PC-9 (cell line): ENCODE results near the gene NYAP2. TPM values are rescaled to one million over a fixed set of nuclear protein-coding genes. Genes with fewer than 3 reads are reported as not detected.

Experiments
- BruUV-seq: library from RNA; stranded (reverse); fragments of 400-500 nt; replicated peaks from 2 replicates; lab custom pipeline; 2021; lab: Mats Ljungman, UMichigan
- CTCF ChIA-PET: fragments of 300-600 bp; sonication (Branson Sonifier 250); formaldehyde crosslinking; loops from one replicate; lab custom pipeline; 2022; ENCODE audit warnings: antibody characterized with exemption; lab: Charles Lee
- POLR2A ChIA-PET: fragments of 300-600 bp; sonication (Branson Sonifier 250); formaldehyde crosslinking; loops from one replicate; lab custom pipeline; 2022; ENCODE audit warnings: antibody characterized with exemption; ENCODE audit not compliant: unreplicated experiment; lab: Charles Lee
- DNase-seq, 2 experiments: peaks; one replicate each; pipeline versions ENCODE4 v3.0.0 to v3.0.0-alpha.2; 2015 to 2022; ENCODE audit warnings: mixed read lengths in 1 of 2
- H2AFZ ChIP-seq: fragments of 200-600 bp; sonication (generic); 2 replicates; pipeline ENCODE4 v1.8.1; 2017; ENCODE audit warnings: antibody characterized with exemption
- H3F3A ChIP-seq: fragments of 200-600 bp; sonication (generic); 2 replicates; pipeline ENCODE4 v1.8.1; 2017; ENCODE audit warnings: antibody characterized with exemption, mild to moderate bottlenecking, low read depth; ENCODE audit not compliant: insufficient read depth
- H3K27ac ChIP-seq: fragments of 200-600 bp; sonication (generic); 2 replicates; pipeline ENCODE4 v1.6.1; 2016; ENCODE audit warnings: mixed run types
- H3K27me3 ChIP-seq: fragments of 200-600 bp; sonication (generic); 2 replicates; pipeline ENCODE4 v1.6.1; 2016; ENCODE audit warnings: low read depth, mixed run types; ENCODE audit not compliant: insufficient read depth
- H3K36me3 ChIP-seq: fragments of 200-600 bp; sonication (generic); 2 replicates; pipeline ENCODE4 v1.6.1; 2016; ENCODE audit warnings: low read depth, mixed run types
- H3K4me1 ChIP-seq: fragments of 200-600 bp; sonication (generic); replicated peaks from 2 replicates; pipeline ENCODE4 v1.6.1; 2016; ENCODE audit warnings: mixed run types; ENCODE audit not compliant: insufficient read depth
- H3K4me2 ChIP-seq: fragments of 200-600 bp; sonication (generic); 2 replicates; pipeline ENCODE4 v1.6.1; 2017; ENCODE audit warnings: mixed run types
- H3K4me3 ChIP-seq: fragments of 200-600 bp; sonication (generic); 2 replicates; pipeline ENCODE4 v1.6.1; 2016; ENCODE audit warnings: mixed run types
- H3K79me2 ChIP-seq: fragments of 200-600 bp; sonication (generic); 2 replicates; pipeline ENCODE4 v1.6.1; 2017; ENCODE audit warnings: low read depth, mixed run types
- H3K9me2 ChIP-seq: fragments of 200-600 bp; sonication (generic); 2 replicates; pipeline ENCODE4 v1.8.1; 2017; ENCODE audit warnings: mild to moderate bottlenecking; ENCODE audit not compliant: insufficient read depth
- H3K9me3 ChIP-seq: fragments of 200-600 bp; sonication (generic); 2 replicates; pipeline ENCODE4 v1.8.1; 2016; ENCODE audit warnings: low read depth; ENCODE audit not compliant: insufficient read depth
- H4K20me1 ChIP-seq: fragments of 200-600 bp; sonication (generic); 2 replicates; pipeline ENCODE4 v1.8.1; 2017; ENCODE audit not compliant: insufficient read depth
- CTCF ChIP-seq: fragments of 200-600 bp; sonication (generic); conservative IDR thresholded peaks from 2 replicates; pipeline ENCODE4 v1.6.1; 2017; ENCODE audit warnings: mixed run types, antibody characterized with exemption, mild to moderate bottlenecking, moderate library complexity
- EZH2 ChIP-seq: fragments of 200-600 bp; sonication (generic); IDR thresholded peaks from 2 replicates; pipeline ENCODE4 v1.8.0; 2017; ENCODE audit warnings: antibody characterized with exemption, low read depth
- intact Hi-C: fragments of 100-400 bp; cut with micrococcal nuclease; formaldehyde crosslinking; loops from one replicate; pipeline ENCODE4 v1.10.0; 2022; ENCODE audit not compliant: unreplicated experiment
- total RNA-seq: library from RNA; stranded (reverse); gene quantifications from 2 replicates; pipeline ENCODE4 v1.2.3, GENCODE V29; 2021

The NYAP2 gene
- total RNA-seq, 1 experiment from 2014 or later = 0.65 TPM

- H3K4me3 ChIP-seq = no peak overlapping the region
- TF ChIP-seq EZH2 = no peak
- TF ChIP-seq CTCF = no peak
- H3K4me2 ChIP-seq = no peak overlapping the region
- CTCF ChIA-PET = no interaction called here
- H3K27me3 ChIP-seq = no peaks in the 10 kb centered on the region
- H3K36me3 ChIP-seq = no peaks in the 10 kb centered on the region
- H3K4me1 ChIP-seq = no peaks in the 10 kb centered on the region
- no peaks in the 10 kb centered on the region for H4K20me1 ChIP-seq
- H2AFZ ChIP-seq = no peak overlapping the region
- intact Hi-C loops = no loop called here
- POLR2A ChIA-PET = no interaction called here
- DNase-seq = no peak
- no peak overlapping the region for H3K27ac ChIP-seq
- no TSS peak for BruUV-seq
- H3K9me3 ChIP-seq = no peaks in the 10 kb centered on the region
- H3F3A ChIP-seq = no peaks in the 10 kb centered on the region
- H3K79me2 ChIP-seq = no peaks in the 10 kb centered on the region
- peaks cover 4% of the 10 kb centered on the region; the same call in 1 of the 2 replicates for H3K9me2 ChIP-seq
Measured at GRCh38 chr2:225620227-225620626, 220.7 kb downstream of the NYAP2 start.

GRCh38 chr2:225630824-225631533 is 231.5 kb downstream of the NYAP2 start:
- no peak overlapping the region for H2AFZ ChIP-seq
- H3K9me2 ChIP-seq = no peaks in the 10 kb centered on the region
- no peaks in the 10 kb centered on the region for H3K4me1 ChIP-seq
- H3K27me3 ChIP-seq = no peaks in the 10 kb centered on the region; the same call in 1 of the 2 replicates
- no peak overlapping the region for H3K27ac ChIP-seq
- CTCF ChIA-PET = no interaction called here
- 0 out of 2 replicates have a peak, but pooled peaks cover 4% of the 10 kb centered on the region for H4K20me1 ChIP-seq
- no peak for TF ChIP-seq EZH2
- no peak for TF ChIP-seq CTCF
- no peaks in the 10 kb centered on the region for H3K9me3 ChIP-seq
- no peak overlapping the region for H3K4me2 ChIP-seq
- no peaks in the 10 kb centered on the region for H3F3A ChIP-seq
- H3K79me2 ChIP-seq = no peaks in the 10 kb centered on the region
- no peaks in the 10 kb centered on the region for H3K36me3 ChIP-seq
- BruUV-seq = no TSS peak
- POLR2A ChIA-PET = no interaction called here
- DNase-seq = no peak
- intact Hi-C loops = no loop called here
- no peak overlapping the region for H3K4me3 ChIP-seq

GRCh38 chr2:225632351-225632750 is 232.8 kb downstream of the NYAP2 start:
- intact Hi-C loops = no loop called here
- no peak overlapping the region for H2AFZ ChIP-seq
- no peaks in the 10 kb centered on the region for H3F3A ChIP-seq
- H3K36me3 ChIP-seq = no peaks in the 10 kb centered on the region
- H4K20me1 ChIP-seq = 0 out of 2 replicates have a peak, but pooled peaks cover 4% of the 10 kb centered on the region
- H3K79me2 ChIP-seq = no peaks in the 10 kb centered on the region
- TF ChIP-seq CTCF = no peak
- TF ChIP-seq EZH2 = no peak
- ChIA-PET POLR2A (no interaction called here), CTCF (interaction anchor here (0.6 kb wide), 1 partner anchor 10 kb away, joined by 6 read pairs; no protein-coding TSS in a partner anchor)
- no peaks in the 10 kb centered on the region; the same call in 1 of the 2 replicates for H3K27me3 ChIP-seq
- H3K27ac ChIP-seq = no peak overlapping the region
- H3K4me2 ChIP-seq = no peak overlapping the region
- BruUV-seq = no TSS peak
- H3K9me3 ChIP-seq = no peaks in the 10 kb centered on the region
- H3K9me2 ChIP-seq = no peaks in the 10 kb centered on the region
- H3K4me1 ChIP-seq = no peaks in the 10 kb centered on the region
- no peak overlapping the region for H3K4me3 ChIP-seq
- DNase-seq = no peak
